ENCODE results near the gene LAMA5. TPM values are rescaled to one million over a fixed set of nuclear protein-coding genes. Genes with fewer than 3 reads are reported as not detected.

Gene LAMA5
- total and polyA plus RNA-seq, 2 of the 8 experiments (the other 6 are each of a cell fraction or from before 2014, with no cell fraction given): 34.4 to 225 TPM

GRCh38 chr20:62402456-62403150, 35.5 kb upstream of the LAMA5 start:
- H3K4ac ChIP-seq (replicated peaks; ENCODE audit: insufficient read length, low read depth, low read length): no peak overlapping the region
- no peak overlapping the region for H3K56ac ChIP-seq (replicated peaks; ENCODE audit: insufficient read length, low read depth, low read length)
- FAIRE-seq (no peak), DNase-seq (ENCODE audit: low read depth in 1 of 2, low spot score in 2 of 2) (no peak)
- H3K4me3 ChIP-seq (ENCODE audit: extremely low read depth in 1 of 4, insufficient read depth in 2 of 4, low read depth in 3 of 4, low read length in 4 of 4): no peak overlapping the region
- no peaks in the 10 kb centered on the region; a peak in 1 of 4 replicates for H3K79me2 ChIP-seq (ENCODE audit: control insufficient read depth in 1 of 2, insufficient read depth in 2 of 2, low read length in 2 of 2)
- H3K14ac ChIP-seq (ENCODE audit: insufficient read length): no peak overlapping the region
- H3K9me3 ChIP-seq (ENCODE audit: insufficient read depth in 2 of 2, low read depth in 1 of 2, low read length in 1 of 2): no peaks in the 10 kb centered on the region; a peak in 1 of 4 replicates
- H2BK15ac ChIP-seq (ENCODE audit: low read length): no peak overlapping the region
- no peak overlapping the region for H4K91ac ChIP-seq (replicated peaks; ENCODE audit: insufficient read length, low read length)
- no peak overlapping the region for H2AK5ac ChIP-seq (ENCODE audit: low read depth, low read length)
- H3K18ac ChIP-seq (ENCODE audit: extremely low read depth, low read length): no peak overlapping the region
- H4K8ac ChIP-seq (ENCODE audit: extremely low read depth, insufficient read depth, low read length): no peak overlapping the region
- H2BK20ac ChIP-seq (ENCODE audit: low read length): no peak overlapping the region
- H2BK120ac ChIP-seq (replicated peaks; ENCODE audit: low read depth, low read length): no peak overlapping the region
- peaks cover 0 to 2% (median under 1%) of the 10 kb centered on the region in 4 experiments; a peak in 2 of 7 replicates for H3K27me3 ChIP-seq (replicated peaks in 1 of 4; ENCODE audit: control insufficient read depth in 3 of 4, extremely low read depth in 1 of 4, insufficient read depth in 3 of 4, low read length in 3 of 4)
- no peaks in the 10 kb centered on the region; the same call in 1 of the 2 replicates for H3K79me1 ChIP-seq (ENCODE audit: low read depth, low read length)
- CTCF ChIA-PET (ENCODE audit: partially characterized antibody): interaction anchor here (0.7 to 7.6 kb wide), 13 partner anchors 8 to 286 kb away, joined by 3 to 103 read pairs (median 4); partner anchors contain the start of gene RPS21
- no peak overlapping the region for H3K9ac ChIP-seq (replicated peaks in 1 of 4; ENCODE audit: extremely low read depth in 1 of 4, low read depth in 3 of 4, low read length in 3 of 4)
- H3K27ac ChIP-seq (ENCODE audit: low read depth, low read length): no peak overlapping the region
- no peak overlapping the region for H3K23ac ChIP-seq (ENCODE audit: insufficient read length)
- no peak overlapping the region for H4K5ac ChIP-seq (ENCODE audit: insufficient read length, low read depth, low read length)
- H3K36me3 ChIP-seq (ENCODE audit: control insufficient read depth in 2 of 4, insufficient read depth in 4 of 4, low read length in 3 of 4): no peaks in the 10 kb centered on the region
- peaks cover 6% of the 10 kb centered on the region; the same call in 1 of the 2 replicates for H3K23me2 ChIP-seq (ENCODE audit: low read depth, low read length)
- no peak overlapping the region for H2BK5ac ChIP-seq (ENCODE audit: low read depth, low read length)
- POLR2A ChIA-PET (ENCODE audit: partially characterized antibody): interaction anchor here (0.6 to 7.7 kb wide), 3 partner anchors 12 to 600 kb away, joined by 3 to 105 read pairs (median 6); partner anchors contain the start of gene RPS21
- H2BK12ac ChIP-seq (ENCODE audit: low read depth, low read length): no peak overlapping the region
- 94% methylated on average over 22 of the region's 23 CpGs; no CpG with 5 or more reads in 1 of the 2 experiments for WGBS, 2 experiments (ENCODE audit: extremely low coverage in 1 of 2, insufficient coverage in 1 of 2, insufficient read length in 1 of 2, insufficient replicate concordance in 2 of 2, low coverage in 1 of 2, low lambda C conversion rate in 2 of 2, missing lambda C conversion rate in 1 of 2)
- peaks cover 0 to 22% of the 10 kb centered on the region in 2 experiments for H4K20me1 ChIP-seq (replicated peaks in 1 of 2; ENCODE audit: control insufficient read depth in 1 of 2, insufficient read depth in 2 of 2, low read length in 2 of 2)
- peaks cover 0 to 18% (median 10%) of the 10 kb centered on the region in 4 experiments; a peak in 6 of 7 replicates for H3K4me1 ChIP-seq (replicated peaks in 1 of 4; ENCODE audit: control insufficient read depth in 3 of 4, insufficient read depth in 4 of 4, low read length in 3 of 4)
- H2AFZ ChIP-seq (ENCODE audit: low read length): no peak overlapping the region
- no peak overlapping the region for H3K4me2 ChIP-seq (ENCODE audit: insufficient read depth in 1 of 2, low read depth in 2 of 2, low read length in 2 of 2)
- TF ChIP-seq CBX5 (IDR thresholded peaks at IDR 0.05; ENCODE audit: low read depth, low read length): no peak
- no peak for TF ChIP-seq SP2 (IDR thresholded peaks at IDR 0.05; ENCODE audit: low read length)
- no peak for TF ChIP-seq HDAC6 (IDR thresholded peaks at IDR 0.05; ENCODE audit: low read depth, low read length)
- no peak for TF ChIP-seq JUN (IDR thresholded peaks at IDR 0.05; ENCODE audit: low read depth, low read length)
- TF ChIP-seq BCL11A (IDR thresholded peaks at IDR 0.05; ENCODE audit: low read depth in 2 of 2, low read length in 2 of 2): no peak
- no peak for TF ChIP-seq CTCF (IDR thresholded peaks at IDR 0.05; ENCODE audit: control extremely low read depth in 1 of 3, insufficient read depth in 1 of 3, low read depth in 1 of 3, low read length in 3 of 3)
- TF ChIP-seq PHF8 (conservative IDR thresholded peaks at IDR 0.05; ENCODE audit: low read depth, low read length): no peak
- no peak for TF ChIP-seq TBP (IDR thresholded peaks at IDR 0.05; ENCODE audit: low read depth, low read length)
- TF ChIP-seq CEBPB (IDR thresholded peaks at IDR 0.05; ENCODE audit: low read depth, low read length): no peak
- no peak for TF ChIP-seq KDM4A (IDR thresholded peaks at IDR 0.05; ENCODE audit: low read depth, low read length, severe bottlenecking)

Measured in H1 (cell line).